OCI-LY1 (cell line): ENCODE results near the gene MEIOSIN.
"Not testable (repeated sequence)": the region's sequence is repeated elsewhere in the genome, so short reads cannot be mapped to it uniquely, and the experiment has no call there.

Experiments used
- CTCF ChIP-seq: fragments of 200-600 bp; sonication (generic), shearing (Covaris generic); IDR thresholded peaks from 2 replicates; pipeline ENCODE4 v1.5.1; 2017; ENCODE audit warnings: mild to moderate bottlenecking, antibody characterized with exemption, low read length, moderate library complexity, mixed read lengths
- EZH2 ChIP-seq: fragments of 200-600 bp; sonication (generic), shearing (Covaris generic); IDR thresholded peaks from 2 replicates; pipeline ENCODE4 v1.8.0; 2017; ENCODE audit warnings: borderline replicate concordance, mixed run types, mild to moderate bottlenecking, antibody characterized with exemption, low read length, moderate library complexity, mixed read lengths

DNA sequence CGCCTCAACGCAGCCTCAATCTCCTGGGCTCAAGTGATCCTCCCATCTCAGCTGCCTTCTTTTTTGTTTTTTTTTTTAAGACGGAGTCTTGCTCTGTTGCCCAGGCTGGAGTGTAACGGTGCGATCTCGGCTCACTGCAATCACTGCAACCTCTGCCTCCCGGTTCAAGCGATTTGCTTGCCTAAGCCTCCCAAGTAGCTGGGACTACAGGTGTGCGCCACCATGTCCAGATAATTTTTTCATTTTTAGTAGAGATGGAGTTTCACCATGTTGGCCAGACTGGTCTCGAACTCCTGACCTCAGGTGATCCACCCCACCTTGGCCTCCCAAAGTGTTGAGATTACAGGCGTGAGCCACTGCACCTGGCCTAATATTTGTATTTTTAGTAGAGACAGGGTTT is 13.2 kb upstream of the MEIOSIN start:
- not testable (repeated sequence) for TF ChIP-seq CTCF, EZH2
